OCI-LY1 (cell line): ENCODE results near the gene ITIH5.

Experiments
- H2AFZ ChIP-seq: fragments of 200-600 bp; sonication (generic), shearing (Covaris generic); 2 replicates; pipeline ENCODE4 v1.6.0; 2014; ENCODE audit warnings: antibody characterized with exemption, mild to moderate bottlenecking, low read length
- H3F3A ChIP-seq: fragments of 200-600 bp; sonication (generic), shearing (Covaris generic); 2 replicates; pipeline ENCODE4 v1.6.0; 2014; ENCODE audit warnings: mild to moderate bottlenecking, antibody characterized with exemption, low read length, moderate library complexity; ENCODE audit not compliant: insufficient read depth
- H3K27ac ChIP-seq: fragments of 200-600 bp; sonication (generic); 2 replicates; pipeline ENCODE4 v1.5.1; 2014; ENCODE audit warnings: low read length, mixed run types, mild to moderate bottlenecking, low read depth; ENCODE audit not compliant: poor library complexity, severe bottlenecking
- H3K27me3 ChIP-seq: fragments of 200-600 bp; sonication (generic); 2 replicates; pipeline ENCODE4 v1.6.0; 2014; ENCODE audit warnings: antibody characterized with exemption, mild to moderate bottlenecking, low read length, moderate library complexity; ENCODE audit not compliant: insufficient read depth
- H3K36me3 ChIP-seq: fragments of 200-600 bp; sonication (generic); 2 replicates; pipeline ENCODE4 v1.6.1; 2014; ENCODE audit warnings: mild to moderate bottlenecking, antibody characterized with exemption, low read length, moderate library complexity, mixed read lengths; ENCODE audit not compliant: insufficient read depth
- H3K4me1 ChIP-seq: fragments of 200-600 bp; sonication (generic); 2 replicates; pipeline ENCODE4 v1.5.1; 2014; ENCODE audit warnings: mild to moderate bottlenecking, low read length, moderate library complexity; ENCODE audit not compliant: insufficient read depth, severe bottlenecking
- H3K4me2 ChIP-seq: fragments of 200-600 bp; sonication (generic), shearing (Covaris generic); 2 replicates; pipeline ENCODE4 v1.6.1; 2014; ENCODE audit warnings: low read length
- H3K4me3 ChIP-seq: fragments of 200-600 bp; sonication (generic); 2 replicates; pipeline ENCODE4 v1.5.1; 2014; ENCODE audit warnings: low read length, low read depth, mild to moderate bottlenecking, mixed read lengths; ENCODE audit not compliant: poor library complexity, severe bottlenecking
- H3K79me2 ChIP-seq: fragments of 200-600 bp; shearing (Covaris generic); 2 replicates; pipeline ENCODE4 v1.6.1; 2016; ENCODE audit warnings: mixed run types, low read length, mixed read lengths; ENCODE audit not compliant: insufficient read depth
- H3K9ac ChIP-seq: fragments of 200-600 bp; sonication (generic), shearing (Covaris generic); 2 replicates; pipeline ENCODE4 v1.6.1; 2014; ENCODE audit warnings: mild to moderate bottlenecking, low read length, mixed read lengths
- H3K9me2 ChIP-seq: fragments of 200-600 bp; sonication (generic), shearing (Covaris generic); 2 replicates; pipeline ENCODE4 v1.6.1; 2014; ENCODE audit warnings: low read depth, mild to moderate bottlenecking, low read length, mixed read lengths
- H3K9me3 ChIP-seq: fragments of 200-600 bp; shearing (Covaris generic); 2 replicates; pipeline ENCODE4 v1.6.1; 2014; ENCODE audit warnings: low read length, mixed read lengths
- H4K20me1 ChIP-seq: fragments of 200-600 bp; sonication (generic), shearing (Covaris generic); 2 replicates; pipeline ENCODE4 v1.6.0; 2016; ENCODE audit warnings: mild to moderate bottlenecking, low read length; ENCODE audit not compliant: insufficient read depth
- CTCF ChIP-seq: fragments of 200-600 bp; sonication (generic), shearing (Covaris generic); IDR thresholded peaks from 2 replicates; pipeline ENCODE4 v1.5.1; 2017; ENCODE audit warnings: mild to moderate bottlenecking, antibody characterized with exemption, low read length, moderate library complexity, mixed read lengths
- EZH2 ChIP-seq: fragments of 200-600 bp; sonication (generic), shearing (Covaris generic); IDR thresholded peaks from 2 replicates; pipeline ENCODE4 v1.8.0; 2017; ENCODE audit warnings: borderline replicate concordance, mixed run types, mild to moderate bottlenecking, antibody characterized with exemption, low read length, moderate library complexity, mixed read lengths

Gene ITIH5

GRCh38 chr10:7558036-7558435 is 108.7 kb downstream of the ITIH5 start:
- Histone ChIP-seq H4K20me1 (no peaks in the 10 kb centered on the region), H3K9me2 (no peaks in the 10 kb centered on the region), H3K4me2 (no peak overlapping the region), H3K4me3 (no peak overlapping the region), H3K9ac (no peak overlapping the region), H3K4me1 (no peaks in the 10 kb centered on the region), H3F3A (no peaks in the 10 kb centered on the region), H3K79me2 (no peaks in the 10 kb centered on the region), H3K9me3 (no peaks in the 10 kb centered on the region), H3K36me3 (no peaks in the 10 kb centered on the region), H2AFZ (no peak overlapping the region), H3K27me3 (no peaks in the 10 kb centered on the region), H3K27ac (no peak overlapping the region)
- TF ChIP-seq EZH2 (no peak), CTCF (no peak)

- no peak overlapping the region for H3K4me3 ChIP-seq
- H3K4me2 ChIP-seq, result no peak overlapping the region
- TF ChIP-seq EZH2 (no peak), CTCF (no peak)
- no peaks in the 10 kb centered on the region for H3K9me2 ChIP-seq
- H3K79me2 ChIP-seq, result no peaks in the 10 kb centered on the region
- H3F3A ChIP-seq, result no peaks in the 10 kb centered on the region
- no peaks in the 10 kb centered on the region for H4K20me1 ChIP-seq
- no peaks in the 10 kb centered on the region for H3K36me3 ChIP-seq
- no peak overlapping the region for H3K9ac ChIP-seq
- H2AFZ ChIP-seq, result no peak overlapping the region
- no peak overlapping the region for H3K27ac ChIP-seq
- no peaks in the 10 kb centered on the region for H3K9me3 ChIP-seq
- H3K27me3 ChIP-seq, result no peaks in the 10 kb centered on the region
- no peaks in the 10 kb centered on the region for H3K4me1 ChIP-seq
Measured at GRCh38 chr10:7553531-7553930, 113.2 kb downstream of the ITIH5 start.

GRCh38 chr10:7551950-7552716 is 114.6 kb downstream of the ITIH5 start:
- no peak for TF ChIP-seq EZH2
- no peak for TF ChIP-seq CTCF

More at GRCh38 chr10:7551950-7552716, 114.6 kb downstream of the ITIH5 start:
- Histone ChIP-seq H3K4me3 (no peak overlapping the region), H3K27me3 (no peaks in the 10 kb centered on the region), H3K4me1 (no peaks in the 10 kb centered on the region), H3K9me3 (no peaks in the 10 kb centered on the region), H3K4me2 (no peak overlapping the region), H3F3A (no peaks in the 10 kb centered on the region), H3K27ac (no peak overlapping the region), H3K36me3 (no peaks in the 10 kb centered on the region), H3K9ac (no peak overlapping the region), H3K79me2 (no peaks in the 10 kb centered on the region), H3K9me2 (no peaks in the 10 kb centered on the region), H4K20me1 (no peaks in the 10 kb centered on the region), H2AFZ (no peak overlapping the region)
